Endothelial cell of umbilical vein (primary cell): ENCODE data around the gene LMAN2. TPM values are rescaled to one million over a fixed set of nuclear protein-coding genes. Genes with fewer than 3 reads are reported as not detected.

ENCODE experiments used
- BruUV-seq: library from RNA; stranded (reverse); fragments of 400-500 nt; replicated peaks from 2 replicates; lab custom pipeline; 2021; lab: Mats Ljungman, UMichigan
- CTCF ChIA-PET: fragments of 300-600, 350-600 bp; sonication (Branson Sonifier 250); formaldehyde crosslinking; loops from one replicate; lab custom pipeline; 2021; ENCODE audit warnings: antibody characterized with exemption, inconsistent platforms; lab: Charles Lee
- POLR2A ChIA-PET: fragments of 300-600, 350-600 bp; sonication (Branson Sonifier 250); formaldehyde crosslinking; loops from one replicate; lab custom pipeline; 2021; ENCODE audit warnings: antibody characterized with exemption, inconsistent platforms; lab: Charles Lee
- DNase-seq: peaks from one replicate; pipeline ENCODE4 v3.0.0-alpha.2; 2011; ENCODE audit warnings: low read depth, low spot score
- FAIRE-seq: peaks from 2 replicates; lab custom pipeline; 2011; peaks lifted over from hg19 to GRCh38; lab: Jason Lieb, UNC
- H2AFZ ChIP-seq: 2 replicates; pipeline ENCODE4 v1.6.0; 2012; ENCODE audit warnings: low read depth, low read length, control low read depth, inconsistent platforms
- H3K27ac ChIP-seq: 2 replicates; pipeline ENCODE4 v1.5.1; 2011; ENCODE audit warnings: low read depth, mild to moderate bottlenecking, control low read depth, low read length, moderate library complexity; ENCODE audit not compliant: insufficient read depth
- H3K27me3 ChIP-seq, 2 experiments: 2 replicates each; pipeline versions ENCODE4 v1.6.0 to v1.6.1; 2011; ENCODE audit warnings: low read length in 2 of 2, mixed read lengths in 1 of 2; ENCODE audit not compliant: control insufficient read depth in 2 of 2, insufficient read depth in 2 of 2
- H3K36me3 ChIP-seq, 2 experiments: 2 replicates in 1 of 2; 3 replicates in 1 of 2; pipeline ENCODE4 v1.5.1; 2011; ENCODE audit warnings: low read length in 2 of 2, mild to moderate bottlenecking in 1 of 2, moderate library complexity in 1 of 2; ENCODE audit not compliant: control insufficient read depth in 2 of 2, insufficient read depth in 2 of 2; ENCODE audit errors: extremely low read depth in 1 of 2
- H3K4me1 ChIP-seq: 3 replicates; pipeline ENCODE4 v1.5.1; 2011; ENCODE audit warnings: mild to moderate bottlenecking, low read length; ENCODE audit not compliant: control insufficient read depth, insufficient read depth; ENCODE audit errors: extremely low read depth
- H3K4me2 ChIP-seq: 2 replicates; pipeline ENCODE4 v1.6.1; 2011; ENCODE audit warnings: low read length, control low read depth, mixed read lengths; ENCODE audit not compliant: insufficient read depth
- H3K4me3 ChIP-seq, 3 experiments: fragments of 200-600 bp in 1 of 3; sonication (generic), shearing (Covaris generic) in 1 of 3; replicated peaks in 1 of 3; 2 replicates each; pipeline ENCODE4 v1.5.1; 2011 to 2016; ENCODE audit warnings: control low read depth in 3 of 3, low read length in 3 of 3, mild to moderate bottlenecking in 2 of 3, inconsistent platforms in 1 of 3, low read depth in 1 of 3, moderate library complexity in 1 of 3; ENCODE audit not compliant: insufficient read depth in 1 of 3
- H3K79me2 ChIP-seq: 2 replicates; pipeline ENCODE4 v1.6.0; 2012; ENCODE audit warnings: low read length, inconsistent platforms; ENCODE audit not compliant: control insufficient read depth, insufficient read depth
- H3K9ac ChIP-seq: replicated peaks from 2 replicates; pipeline ENCODE3; 2011; ENCODE audit warnings: low read length, control low read depth; ENCODE audit not compliant: insufficient read depth; ENCODE audit errors: extremely low read depth
- H3K9me1 ChIP-seq: replicated peaks from 3 replicates; pipeline ENCODE4 v1.6.0; 2011; ENCODE audit warnings: mild to moderate bottlenecking, low read length; ENCODE audit not compliant: control insufficient read depth, insufficient read depth; ENCODE audit errors: extremely low read depth
- H3K9me3 ChIP-seq: replicated peaks from 2 replicates; pipeline ENCODE4 v1.5.1; 2012; ENCODE audit warnings: low read length, inconsistent platforms; ENCODE audit not compliant: control insufficient read depth, insufficient read depth
- H4K20me1 ChIP-seq: replicated peaks from 2 replicates; pipeline ENCODE3; 2011; ENCODE audit warnings: mild to moderate bottlenecking, low read length; ENCODE audit not compliant: control insufficient read depth, insufficient read depth; ENCODE audit errors: extremely low read depth
- CTCF ChIP-seq, 2 donors: IDR thresholded peaks; 1 replicate in 1 of 2; 2 replicates in 1 of 2; pipeline ENCODE4 v1.5.1; 2011; ENCODE audit warnings: low read length in 2 of 2, mild to moderate bottlenecking in 2 of 2, moderate library complexity in 2 of 2, control low read depth in 1 of 2, inconsistent platforms in 1 of 2, low read depth in 1 of 2; ENCODE audit not compliant: insufficient read depth in 1 of 2; ENCODE audit errors: extremely low read depth in 1 of 2
- EZH2 ChIP-seq: IDR thresholded peaks from 2 replicates; pipeline ENCODE4 v1.6.1; 2012; ENCODE audit warnings: borderline replicate concordance, low read depth, mild to moderate bottlenecking, moderate library complexity, low read length, inconsistent platforms; ENCODE audit not compliant: severe bottlenecking
- FOS ChIP-seq: IDR thresholded peaks from 2 replicates; pipeline ENCODE4 v1.6.1; 2011; ENCODE audit warnings: mild to moderate bottlenecking, low read length, moderate library complexity, borderline replicate concordance; ENCODE audit not compliant: insufficient read depth
- GATA2 ChIP-seq: IDR thresholded peaks from 2 replicates; pipeline ENCODE4 v1.7.0; 2011; ENCODE audit warnings: low read depth, mild to moderate bottlenecking, moderate library complexity, mixed read lengths, low read length; ENCODE audit not compliant: insufficient read length, insufficient read depth
- JUN ChIP-seq: IDR thresholded peaks from 2 replicates; pipeline ENCODE4 v1.6.1; 2011; ENCODE audit warnings: borderline replicate concordance, low read depth; ENCODE audit not compliant: insufficient read length, insufficient read depth
- MAX ChIP-seq: IDR thresholded peaks from 2 replicates; pipeline ENCODE4 v1.6.1; 2011; ENCODE audit not compliant: insufficient read depth, insufficient read length
- MYC ChIP-seq: IDR thresholded peaks from one replicate; pipeline ENCODE4 v1.6.1; 2011; ENCODE audit warnings: mild to moderate bottlenecking, low read depth, low read length
- POLR2A ChIP-seq: IDR thresholded peaks from 2 replicates; pipeline ENCODE4 v1.6.1; 2012; ENCODE audit warnings: low read depth, mild to moderate bottlenecking, control low read depth, low read length
- POLR2AphosphoS5 ChIP-seq: IDR thresholded peaks from 2 replicates; pipeline ENCODE4 v1.6.1; 2012; ENCODE audit warnings: low read depth, mild to moderate bottlenecking, control low read depth, low read length, moderate library complexity; ENCODE audit not compliant: insufficient read depth
- dilution Hi-C: fragments of 300-500 bp; cut with MboI; formaldehyde crosslinking; loops from one replicate; pipeline ENCODE4 v1.15.0; 2019; ENCODE audit warnings: low sequenced_read_pairs; ENCODE audit not compliant: extremely low pct_ligation_motif_present
- intact Hi-C: fragments of 100-400 bp; cut with micrococcal nuclease; formaldehyde crosslinking; loops from one replicate; pipeline ENCODE4 v1.10.0; 2022
- polyA plus RNA-seq, 4 experiments: library from polyadenylated mRNA; depleted of rRNA in 3 of 4; stranded (reverse) in 3 of 4; unstranded in 1 of 4; fragments of >200 nt; gene quantifications; 2 replicates each; pipeline versions ENCODE4 v1.2.1 to v1.2.3, GENCODE V29; 2011 to 2012; ENCODE audit warnings: missing spikeins in 1 of 4
- total RNA-seq: library from RNA; stranded (reverse); gene quantifications from 2 replicates; pipeline ENCODE4 v1.2.3, GENCODE V29; 2021

LMAN2 gene
- total and polyA plus RNA-seq, 2 donors (not counting 3 experiments of a cell fraction or from before 2014, with no cell fraction given) = 151 to 370 TPM

GRCh38 chr5:177336603-177337494 is 14.6 kb downstream of the LMAN2 start:
- Histone ChIP-seq H3K79me2 (peaks cover 13% of the 10 kb centered on the region), H3K4me1 (no peaks in the 10 kb centered on the region), H3K9me1 (no peaks in the 10 kb centered on the region), H3K36me3 (peaks cover 6 to 61% of the 10 kb centered on the region in 2 experiments), H3K27ac (no peak overlapping the region), H2AFZ (no peak overlapping the region), H3K9me3 (no peaks in the 10 kb centered on the region), H3K27me3 (no peaks in the 10 kb centered on the region), H4K20me1 (peaks cover 3% of the 10 kb centered on the region), H3K4me3 (no peak overlapping the region), H3K9ac (no peak overlapping the region), H3K4me2 (no peak overlapping the region)
- ChIA-PET CTCF (interaction anchor here (1.1 to 2.4 kb wide), 5 partner anchors 9 to 53 kb away, joined by 3 to 7 read pairs (median 5); no protein-coding TSS in a partner anchor), POLR2A (no interaction called here)
- intact Hi-C loops = loop anchor here (1.0 kb wide), 1 partner anchor 19 kb away; no protein-coding TSS in a partner anchor
- BruUV-seq = no TSS peak
- FAIRE-seq (no peak), DNase-seq (no peak)
- no peak for TF ChIP-seq MAX
- no peak for TF ChIP-seq CTCF (IDR thresholded peaks at IDR 0.05; ENCODE audit: extremely low read depth in 1 of 2, insufficient read depth in 1 of 2, low read depth in 1 of 2, low read length in 2 of 2)
- TF ChIP-seq POLR2AphosphoS5 = no peak
- no peak for TF ChIP-seq GATA2
- TF ChIP-seq EZH2 = no peak
- TF ChIP-seq POLR2A = no peak
- TF ChIP-seq MYC = no peak
- TF ChIP-seq FOS = no peak
- no peak for TF ChIP-seq JUN
- dilution Hi-C loops = no loop called here
